Right kidney (tissue), 1 donor: ENCODE measurements around the gene MIPOL1.

Experiments
- DNase-seq: peaks from one replicate; pipeline ENCODE4 v3.0.0-alpha.2; 2016

The MIPOL1 gene

DNA sequence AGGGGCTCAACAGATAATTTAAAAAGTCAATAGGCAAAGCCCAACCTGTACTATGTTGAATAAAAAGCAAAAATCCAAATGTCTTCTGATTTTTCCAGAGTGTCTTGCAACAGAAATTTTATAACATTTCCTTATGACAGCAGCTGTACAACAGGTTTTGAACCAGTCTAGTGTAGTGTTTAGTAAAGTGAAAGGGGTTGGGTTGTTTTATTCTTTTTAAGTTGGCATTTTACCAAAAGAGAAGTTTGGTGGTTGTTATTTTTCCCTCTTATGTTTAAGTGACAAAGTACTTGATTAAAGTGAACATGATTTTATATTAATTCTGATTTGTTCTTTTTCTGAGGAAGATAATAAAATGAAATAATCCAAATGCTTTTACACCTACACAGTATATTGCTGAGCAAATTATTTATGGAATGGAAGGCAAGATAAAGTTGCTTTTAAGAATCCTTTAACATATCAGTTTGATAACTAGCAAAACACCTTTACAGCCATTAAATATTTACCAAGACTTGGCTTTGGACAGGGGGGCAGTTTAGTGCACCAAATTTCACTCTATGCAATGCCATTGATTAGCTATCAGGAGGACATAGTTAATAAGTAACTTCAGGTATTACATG, 268.4 kb downstream of the MIPOL1 start:
- no peak for DNase-seq

- DNase-seq: no peak
These were observed 268.9 kb downstream of the MIPOL1 start for GRCh38 chr14:37466623-37467088.

DNA sequence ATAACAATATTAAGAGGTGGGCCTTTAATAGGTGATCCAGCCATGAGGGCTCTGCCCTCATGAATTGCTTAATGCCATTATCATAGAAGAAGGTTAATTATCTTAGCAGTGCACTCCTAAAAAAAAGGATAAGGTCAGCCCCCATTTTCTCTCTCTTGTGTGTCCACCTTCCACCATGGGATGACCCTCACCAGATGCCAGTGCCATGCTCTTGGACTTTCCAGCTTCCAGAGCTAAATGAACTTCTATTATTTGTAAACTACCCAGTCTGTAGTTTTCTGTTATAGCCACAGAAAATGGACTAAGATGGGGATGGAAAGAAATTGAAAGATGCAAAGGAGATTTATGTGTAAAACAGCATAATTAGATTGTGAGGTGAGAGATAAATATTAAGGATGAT, 271.9 kb downstream of the MIPOL1 start:
- DNase-seq: no peak

GRCh38 chr14:37470251-37470650, 272.5 kb downstream of the MIPOL1 start:
- no peak for DNase-seq

DNA sequence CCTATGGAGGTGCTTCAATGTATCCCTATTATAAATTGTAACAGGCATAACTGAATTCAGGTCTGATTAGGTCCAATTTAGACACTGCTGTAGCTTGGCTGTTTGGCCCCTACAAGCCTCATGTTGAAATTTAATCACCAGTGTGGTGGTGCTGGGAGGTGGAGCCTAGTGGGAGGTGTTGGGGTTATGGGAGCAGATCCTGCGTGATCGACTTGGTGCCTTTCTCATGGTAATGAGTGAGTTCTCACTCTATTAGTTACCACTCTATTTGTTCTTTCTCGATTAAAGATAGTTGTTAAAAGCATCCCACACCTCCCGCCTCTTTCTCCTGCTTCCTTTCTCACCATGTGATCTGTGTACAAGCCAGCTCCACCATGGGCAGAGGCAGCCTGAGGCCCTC, 275.2 kb downstream of the MIPOL1 start:
- DNase-seq: no peak

- no peak for DNase-seq
These were observed 276.5 kb downstream of the MIPOL1 start for GRCh38 chr14:37474191-37474590.

GRCh38 chr14:37480446-37481290, 282.9 kb downstream of the MIPOL1 start:
- no peak for DNase-seq

GRCh38 chr14:37482428-37482827, 284.7 kb downstream of the MIPOL1 start:
- no peak for DNase-seq

DNA sequence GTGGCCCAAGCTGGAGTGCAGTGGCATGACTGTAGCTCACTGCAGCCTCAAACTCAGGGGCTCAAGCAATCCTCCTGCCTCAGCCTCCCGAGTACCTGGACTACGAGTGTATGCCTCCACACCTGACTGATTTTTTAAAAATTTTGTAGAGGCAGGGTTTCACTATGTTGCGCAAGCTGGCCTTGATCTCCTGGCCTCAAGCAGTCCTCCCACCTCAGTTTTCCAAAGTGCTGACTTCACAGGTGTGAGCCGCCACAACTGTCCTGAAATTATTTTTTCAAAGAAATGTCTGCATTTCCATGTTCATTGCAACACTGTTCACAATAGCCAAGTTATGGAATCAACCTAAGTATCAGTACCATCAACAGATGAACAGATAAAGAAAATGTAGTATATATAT, 285.9 kb downstream of the MIPOL1 start:
- DNase-seq: no peak

DNA sequence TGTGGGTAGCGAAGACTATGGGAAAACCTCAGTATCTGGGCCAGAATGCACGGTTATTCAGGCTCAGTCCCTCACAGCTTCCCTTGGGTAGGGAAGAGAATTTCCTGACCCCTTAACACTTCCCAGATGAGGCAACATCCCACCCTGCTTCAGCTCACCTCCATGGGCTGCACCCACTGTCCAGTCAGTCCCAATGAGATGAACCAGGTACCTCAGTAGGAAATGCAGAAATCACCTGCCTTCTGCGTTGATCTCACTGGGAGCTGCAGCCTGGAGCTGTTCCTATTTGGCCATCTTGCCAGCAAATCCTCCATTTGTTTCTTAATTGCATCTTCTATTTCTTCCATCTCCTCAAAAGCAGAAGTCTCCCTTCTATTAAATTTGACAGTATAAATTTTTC, 292.9 kb downstream of the MIPOL1 start:
- no peak for DNase-seq

DNA sequence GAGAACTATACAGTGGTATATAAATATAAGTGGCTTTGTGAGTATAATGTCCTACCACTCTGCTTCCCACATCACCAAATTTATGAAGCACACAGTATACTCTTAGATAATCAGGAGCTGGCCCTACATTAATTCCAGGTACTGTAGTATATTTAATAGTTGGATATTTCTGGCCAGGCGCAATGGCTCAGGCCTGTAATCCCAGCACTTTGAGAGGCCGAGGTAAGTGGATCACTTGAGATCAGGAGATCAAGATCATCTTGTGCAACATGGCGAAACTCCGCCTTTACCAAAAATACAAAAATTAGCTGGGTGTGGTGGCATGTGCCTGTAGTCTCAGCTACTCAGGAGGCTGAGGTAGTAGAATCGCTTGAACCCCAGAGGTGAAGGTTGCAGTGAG, 293.3 kb downstream of the MIPOL1 start:
- DNase-seq: no peak

DNA sequence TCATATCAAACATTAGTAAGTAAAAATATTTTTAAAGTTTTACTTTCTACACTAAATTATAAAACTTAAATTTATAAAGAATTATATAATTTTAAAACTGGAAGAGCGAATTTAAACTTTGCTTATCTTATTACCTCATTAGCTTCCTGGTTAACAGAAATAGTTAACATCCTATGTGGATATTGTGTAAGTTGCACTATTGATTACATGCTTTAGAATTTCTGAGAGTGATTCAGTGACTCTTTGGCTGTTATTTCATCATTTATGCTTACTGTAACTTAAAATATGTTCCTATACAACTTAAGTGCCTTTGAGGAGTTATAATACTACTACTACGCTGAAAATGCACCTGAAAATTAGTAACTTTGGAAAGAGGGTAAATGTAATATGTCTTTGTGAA, 295.9 kb downstream of the MIPOL1 start:
- DNase-seq: no peak

- no peak for DNase-seq
These were observed 299.7 kb downstream of the MIPOL1 start for GRCh38 chr14:37497422-37497821.

GRCh38 chr14:37501877-37502276, 304.1 kb downstream of the MIPOL1 start:
- no peak for DNase-seq

DNA sequence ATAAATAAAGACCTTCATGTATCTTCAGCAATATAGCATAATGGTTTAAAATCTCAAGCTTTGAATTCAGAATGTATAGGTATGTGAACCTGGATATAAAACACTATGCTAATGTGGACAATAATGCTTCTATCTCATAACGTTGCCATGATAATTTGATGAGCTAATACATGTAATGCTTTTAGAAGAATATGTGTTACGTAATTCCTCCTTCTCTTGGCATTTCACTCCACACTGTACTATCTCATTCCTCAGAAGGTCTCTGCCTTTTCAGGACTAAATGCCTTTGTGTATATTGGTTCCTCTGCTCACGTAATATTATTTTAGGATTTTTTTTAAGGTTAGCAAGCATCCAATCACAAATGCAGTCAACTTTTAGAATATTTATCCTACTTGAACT, 310.8 kb downstream of the MIPOL1 start:
- no peak for DNase-seq

GRCh38 chr14:37512173-37512572, 314.4 kb downstream of the MIPOL1 start:
- DNase-seq: no peak

- no peak for DNase-seq
These were observed 318.0 kb downstream of the MIPOL1 start for GRCh38 chr14:37515771-37516170.

DNA sequence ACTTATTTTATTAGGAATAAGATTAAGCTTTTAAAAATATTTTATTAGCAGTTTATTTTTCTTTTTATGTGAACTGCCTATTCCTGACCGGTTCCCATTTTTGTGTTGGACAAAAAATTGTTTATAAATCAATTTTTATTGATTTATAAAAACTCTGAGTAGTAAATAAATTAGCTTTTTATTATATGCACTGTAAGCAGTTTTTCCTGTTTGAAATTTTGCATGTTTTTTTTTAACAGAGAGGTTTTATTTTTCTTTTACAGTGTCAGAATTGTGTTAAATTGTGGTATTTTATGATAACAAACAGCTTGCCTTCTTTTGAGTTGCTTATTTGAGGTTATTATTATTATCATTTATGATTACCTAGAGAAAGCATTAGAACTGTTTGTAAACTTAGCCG, 329.3 kb downstream of the MIPOL1 start:
- DNase-seq: no peak

GRCh38 chr14:37539992-37540391, 342.3 kb downstream of the MIPOL1 start:
- DNase-seq: no peak

- no peak for DNase-seq
These were observed 346.7 kb downstream of the MIPOL1 start for GRCh38 chr14:37544407-37544806.

DNA sequence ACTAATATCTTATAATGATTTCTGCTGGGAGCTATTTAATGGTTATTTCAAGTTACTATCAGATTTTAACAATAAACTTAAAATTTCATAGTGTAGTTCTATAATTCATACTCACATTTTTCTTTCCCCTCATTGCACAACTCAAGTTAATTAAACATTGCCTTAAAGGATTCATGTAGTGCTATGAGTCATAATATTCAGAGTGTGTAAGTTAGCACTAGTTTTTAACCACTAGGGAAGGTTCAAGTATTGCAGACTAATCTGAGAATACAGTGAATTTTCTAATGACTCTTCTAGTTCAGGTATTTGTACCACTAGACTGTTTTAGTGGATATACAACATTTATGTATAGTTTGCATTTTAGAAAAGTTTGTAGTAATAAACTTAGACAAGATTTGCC, 347.4 kb downstream of the MIPOL1 start:
- no peak for DNase-seq

DNA sequence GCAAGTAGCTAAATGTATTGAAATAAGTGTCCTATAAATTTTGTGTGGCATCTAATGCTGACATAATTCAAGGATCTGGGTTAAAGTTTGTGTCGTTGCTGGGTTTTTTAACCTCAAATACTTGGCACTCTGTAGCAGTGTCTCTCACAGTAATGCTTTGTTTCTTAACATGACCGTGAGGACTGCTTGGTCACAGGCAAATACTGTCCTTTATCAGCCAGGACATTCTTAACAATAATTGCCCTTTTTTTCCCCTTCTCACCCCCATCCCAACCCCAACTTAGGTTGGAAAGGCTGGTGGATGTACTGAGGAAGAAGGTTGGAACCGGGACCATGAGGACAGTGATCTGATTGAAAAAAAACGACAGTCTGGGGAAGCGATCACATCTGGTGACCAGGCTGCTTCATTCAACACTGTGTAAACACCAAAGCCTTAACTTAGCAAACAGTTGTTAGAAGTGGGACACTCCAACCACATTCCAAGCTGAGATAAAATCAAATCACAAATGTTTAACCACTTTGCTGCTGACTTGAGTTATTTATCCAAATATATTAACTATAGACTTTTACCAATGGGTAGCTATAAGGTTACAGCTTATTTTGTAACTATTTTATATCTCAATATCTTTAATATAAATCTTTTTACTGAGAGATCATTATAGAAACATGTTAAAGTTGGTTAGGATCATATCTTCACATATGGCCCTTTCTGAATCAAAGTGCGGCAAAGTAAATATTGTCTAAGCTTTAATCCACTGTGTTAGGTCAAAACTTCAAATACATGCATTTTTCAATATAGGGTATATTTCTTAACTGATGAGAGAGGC, 349.1 kb downstream of the MIPOL1 start:
- no peak for DNase-seq

GRCh38 chr14:37550511-37550910, 352.8 kb downstream of the MIPOL1 start:
- DNase-seq: no peak
